Caco-2 (cell line): ENCODE results near the gene EIF4EBP3. TPM values are rescaled to one million over a fixed set of nuclear protein-coding genes. Genes with fewer than 3 reads are reported as not detected.
A peak's percentile ranks its signal among the peaks of the same experiment; 100 is the strongest.

ENCODE experiments used
- BruUV-seq: library from RNA; stranded (reverse); fragments of 400-500 nt; replicated peaks from 2 replicates; lab custom pipeline; 2021; lab: Mats Ljungman, UMichigan
- CTCF ChIA-PET: fragments of 300-600 bp; sonication (Branson Sonifier 250); formaldehyde crosslinking; loops from one replicate; lab custom pipeline; 2022; ENCODE audit warnings: antibody characterized with exemption; lab: Charles Lee
- POLR2A ChIA-PET: fragments of 300-600 bp; sonication (Branson Sonifier 250); formaldehyde crosslinking; loops from one replicate; lab custom pipeline; 2022; ENCODE audit warnings: antibody characterized with exemption; lab: Charles Lee
- DNase-seq, 2 experiments: peaks; one replicate each; pipeline versions ENCODE4 v3.0.0 to v3.0.0-alpha.2; 2020 to 2022
- H3K27me3 ChIP-seq: replicated peaks from 2 replicates; pipeline ENCODE4 v1.6.0; 2011; ENCODE audit warnings: low read length; ENCODE audit not compliant: control insufficient read depth, insufficient read depth
- H3K36me3 ChIP-seq: 2 replicates; pipeline ENCODE4 v1.5.1; 2011; ENCODE audit warnings: low read length; ENCODE audit not compliant: control insufficient read depth, insufficient read depth
- H3K4me1 ChIP-seq: fragments of 250-450 bp; sonication (Bioruptor Pico); 2 replicates; pipeline ENCODE4 v1.5.1; 2020; ENCODE audit warnings: mild to moderate bottlenecking
- H3K4me3 ChIP-seq: 2 replicates; pipeline ENCODE4 v1.5.1; 2011; ENCODE audit warnings: low read depth, mild to moderate bottlenecking, control low read depth, low read length
- H3K9me3 ChIP-seq: fragments of 250-450 bp; sonication (Bioruptor Pico); 2 replicates; pipeline ENCODE4 v1.5.1; 2020; ENCODE audit warnings: mild to moderate bottlenecking, moderate library complexity
- H3K27ac Mint-ChIP-seq: one replicate; pipeline ENCODE4 v1.8.0; 2022; ENCODE audit warnings: mixed read lengths; ENCODE audit not compliant: unreplicated experiment
- H3K27me3 Mint-ChIP-seq: one replicate; pipeline ENCODE4 v1.8.0; 2022; ENCODE audit warnings: mixed read lengths; ENCODE audit not compliant: insufficient read depth, unreplicated experiment
- H3K36me3 Mint-ChIP-seq: one replicate; pipeline ENCODE4 v1.8.0; 2022; ENCODE audit warnings: mild to moderate bottlenecking, mixed read lengths; ENCODE audit not compliant: insufficient read depth, unreplicated experiment
- H3K4me1 Mint-ChIP-seq: one replicate; pipeline ENCODE4 v1.8.0; 2022; ENCODE audit warnings: low read depth, mixed read lengths; ENCODE audit not compliant: unreplicated experiment
- H3K4me3 Mint-ChIP-seq: one replicate; pipeline ENCODE4 v1.8.0; 2022; ENCODE audit warnings: mild to moderate bottlenecking, moderate library complexity, mixed read lengths; ENCODE audit not compliant: unreplicated experiment
- H3K9me3 Mint-ChIP-seq: one replicate; pipeline ENCODE4 v1.8.0; 2022; ENCODE audit warnings: mixed read lengths; ENCODE audit not compliant: unreplicated experiment
- CTCF ChIP-seq, 2 experiments: fragments of 200-600 bp in 1 of 2; IDR thresholded peaks; 1 replicate in 1 of 2; 2 replicates in 1 of 2; pipeline versions ENCODE4 v1.5.1 to v1.8.0; 2011 to 2022; ENCODE audit warnings: antibody characterized with exemption in 1 of 2, control low read depth in 1 of 2, inconsistent platforms in 1 of 2, low read depth in 1 of 2, low read length in 1 of 2, mild to moderate bottlenecking in 1 of 2, moderate library complexity in 1 of 2; ENCODE audit not compliant: insufficient read depth in 1 of 2, severe bottlenecking in 1 of 2, unreplicated experiment in 1 of 2
- intact Hi-C: fragments of 100-400 bp; cut with micrococcal nuclease; formaldehyde crosslinking; loops from one replicate; pipeline ENCODE4 v1.10.0; 2022; ENCODE audit not compliant: unreplicated experiment
- total RNA-seq: library from RNA; stranded (reverse); gene quantifications from 2 replicates; pipeline ENCODE4 v1.2.3, GENCODE V29; 2022

Gene EIF4EBP3
- total RNA-seq, 1 experiment from 2014 or later, result 7.6 TPM

- Mint-ChIP-seq H3K9me3 (no peaks in the 10 kb centered on the region), H3K4me3 (peak within 1 kb of the TSS; percentile 87), H3K27ac (peak within 1 kb of the TSS; percentile 91), H3K27me3 (no peaks in the 10 kb centered on the region), H3K4me1 (peaks cover 35% of the 10 kb centered on the region), H3K36me3 (peaks cover 56% of the 10 kb centered on the region)
- ChIA-PET CTCF (interaction anchor here (0.9 to 1.3 kb wide), 3 partner anchors 10 to 1007 kb away, joined by 3 to 10 read pairs (median 4); partner anchors contain the start of gene EIF4EBP3), POLR2A (interaction anchor here (0.5 to 1.6 kb wide), 12 partner anchors 10 to 179 kb away, joined by 3 to 29 read pairs (median 4); partner anchors contain the start of genes CD14, EIF4EBP3, HARS1 and HARS2)
- intact Hi-C loops, result loop anchor here (1.0 to 5.0 kb wide), 4 partner anchors 10 to 155 kb away; partner anchors contain the start of genes ANKHD1, EIF4EBP3, IK and NDUFA2
- BruUV-seq, result no TSS peak
- H3K27me3 ChIP-seq, result no peaks in the 10 kb centered on the region
- peaks cover 14% of the 10 kb centered on the region; the same call in 1 of the 2 replicates for H3K4me1 ChIP-seq
- DNase-seq, result peak; percentile 93 to 94
- H3K9me3 ChIP-seq, result no peaks in the 10 kb centered on the region
- no peaks in the 10 kb centered on the region; the same call in 1 of the 2 replicates for H3K36me3 ChIP-seq
- peak within 1 kb of the TSS; percentile 79 for H3K4me3 ChIP-seq
- peak in 1 of 2 experiments; percentile 1 for TF ChIP-seq CTCF (IDR thresholded peaks at IDR 0.05; ENCODE audit: insufficient read depth in 1 of 2, low read depth in 1 of 2, low read length in 1 of 2, severe bottlenecking in 1 of 2, unreplicated experiment in 1 of 2)
Observed at GRCh38 chr5:140557136-140557805, 9.8 kb downstream of the EIF4EBP3 start, which contains the start of gene SRA1. Gene SRA1 (minus strand): TSS chr5:140557473. CDS start chr5:140557452, 21 bp downstream.

GRCh38 chr5:140557965-140558364 lies 10.5 kb downstream of the EIF4EBP3 start:
- no peak for DNase-seq
- H3K36me3 Mint-ChIP-seq, result peaks cover 52% of the 10 kb centered on the region
- H3K27ac Mint-ChIP-seq, result peak overlapping the region; percentile 91
- no peaks in the 10 kb centered on the region for H3K27me3 Mint-ChIP-seq
- POLR2A ChIA-PET, result interaction anchor here (0.5 to 1.6 kb wide), 8 partner anchors 10 to 142 kb away, joined by 3 to 29 read pairs (median 6); partner anchors contain the start of genes EIF4EBP3, HARS1, HARS2 and IK
- Histone ChIP-seq H3K4me3 (no peak overlapping the region), H3K36me3 (no peaks in the 10 kb centered on the region; the same call in 1 of the 2 replicates), H3K9me3 (no peaks in the 10 kb centered on the region), H3K27me3 (no peaks in the 10 kb centered on the region), H3K4me1 (peaks cover 14% of the 10 kb centered on the region; the same call in 1 of the 2 replicates)
- intact Hi-C loops, result loop anchor here (1.0 to 5.0 kb wide), 4 partner anchors 11 to 156 kb away; partner anchors contain the start of genes ANKHD1, EIF4EBP3, IK and NDUFA2
- no peaks in the 10 kb centered on the region for H3K9me3 Mint-ChIP-seq
- no peak for TF ChIP-seq CTCF (IDR thresholded peaks at IDR 0.05; ENCODE audit: insufficient read depth in 1 of 2, low read depth in 1 of 2, low read length in 1 of 2, severe bottlenecking in 1 of 2, unreplicated experiment in 1 of 2)
- no TSS peak for BruUV-seq
- H3K4me3 Mint-ChIP-seq, result peak overlapping the region; percentile 87
- peaks cover 35% of the 10 kb centered on the region for H3K4me1 Mint-ChIP-seq
- CTCF ChIA-PET, result interaction anchor here (0.9 to 1.3 kb wide), 3 partner anchors 10 to 1006 kb away, joined by 3 to 10 read pairs (median 4); partner anchors contain the start of gene EIF4EBP3

- Histone ChIP-seq H3K4me3 (no peak overlapping the region), H3K36me3 (no peaks in the 10 kb centered on the region; the same call in 1 of the 2 replicates), H3K4me1 (peaks cover 20% of the 10 kb centered on the region; the same call in 1 of the 2 replicates), H3K27me3 (no peaks in the 10 kb centered on the region), H3K9me3 (no peaks in the 10 kb centered on the region)
- peaks cover 47% of the 10 kb centered on the region for H3K36me3 Mint-ChIP-seq
- H3K4me1 Mint-ChIP-seq, result peaks cover 32% of the 10 kb centered on the region
- TF ChIP-seq CTCF (IDR thresholded peaks at IDR 0.05; ENCODE audit: insufficient read depth in 1 of 2, low read depth in 1 of 2, low read length in 1 of 2, severe bottlenecking in 1 of 2, unreplicated experiment in 1 of 2), result no peak
- CTCF ChIA-PET, result no interaction called here
- no TSS peak for BruUV-seq
- intact Hi-C loops, result loop anchor here (5.0 kb wide), 1 partner anchor 156 kb away; the partner anchor contains the start of gene ANKHD1
- no peak overlapping the region for H3K4me3 Mint-ChIP-seq
- H3K27me3 Mint-ChIP-seq, result no peaks in the 10 kb centered on the region
- POLR2A ChIA-PET, result interaction anchor here (1.1 kb wide), 1 partner anchor 89 kb away, joined by 4 read pairs; the partner anchor contains the start of genes IK and NDUFA2
- H3K9me3 Mint-ChIP-seq, result no peaks in the 10 kb centered on the region
- DNase-seq, result no peak
- H3K27ac Mint-ChIP-seq, result peak overlapping the region; percentile 91
Observed at GRCh38 chr5:140558542-140558941, 11.1 kb downstream of the EIF4EBP3 start.
